22Rv1 (cell line): ENCODE measurements around the gene WBP2.

Experiments used
- CTCF ChIP-seq: fragments of 450-650 bp; IDR thresholded peaks from 2 replicates; pipeline ENCODE4 v1.5.1; 2017; ENCODE audit warnings: mild to moderate bottlenecking
- ZFX ChIP-seq: fragments of 450-650 bp; IDR thresholded peaks from 2 replicates; pipeline ENCODE4 v1.6.1; 2017; ENCODE audit warnings: antibody characterized with exemption, borderline replicate concordance

- no peak for TF ChIP-seq CTCF
- no peak for TF ChIP-seq ZFX
These were observed 9.0 kb downstream of the WBP2 start for GRCh38 chr17:75845933-75846691.
